Upper lobe of left lung (tissue), 6 donors: ENCODE measurements around the gene COBLL1. TPM values are rescaled to one million over a fixed set of nuclear protein-coding genes. Genes with fewer than 3 reads are reported as not detected.
A peak's percentile ranks its signal among the peaks of the same experiment; 100 is the strongest.

Experiments used
- ATAC-seq, 2 donors: fragments of 200-7000 bp; cut with Tn5 transposase; one replicate each; pipeline ENCODE4 v1.9.1; 2022; ENCODE audit warnings: mild to moderate bottlenecking in 2 of 2, moderate library complexity in 2 of 2; ENCODE audit not compliant: low FRiP score in 2 of 2
- DNase-seq, 2 donors: peaks; one replicate each; pipeline ENCODE4 v3.0.0-alpha.2; 2019 to 2020
- H3K27ac ChIP-seq, 4 donors: fragments of 200-600 bp; sonication (generic); one replicate each; pipeline ENCODE4 v1.5.1; 2016 to 2019
- H3K27me3 ChIP-seq, 4 donors: fragments of 200-600 bp; sonication (generic); one replicate each; pipeline ENCODE4 v1.5.1; 2017 to 2019
- H3K36me3 ChIP-seq, 4 donors: fragments of 200-600 bp; sonication (generic); one replicate each; pipeline ENCODE4 v1.5.1; 2016 to 2019
- H3K4me1 ChIP-seq, 4 donors: fragments of 200-600 bp; sonication (generic); one replicate each; pipeline ENCODE4 v1.5.1; 2018 to 2019
- H3K4me3 ChIP-seq, 4 donors: fragments of 200-600 bp; sonication (generic); one replicate each; pipeline ENCODE4 v1.5.1; 2017 to 2019; ENCODE audit warnings: mild to moderate bottlenecking in 2 of 4, moderate library complexity in 1 of 4
- H3K9me3 ChIP-seq, 4 donors: fragments of 200-600 bp; sonication (generic); one replicate each; pipeline ENCODE4 v1.5.1; 2018 to 2019
- EP300 ChIP-seq, 4 donors: sonication (generic); formaldehyde crosslinking; IDR thresholded peaks; one replicate each; pipeline ENCODE4 v1.5.1; 2017; ENCODE audit warnings: antibody characterized with exemption in 4 of 4, control low read depth in 2 of 4
- POLR2A ChIP-seq, 4 donors: fragments of 450-650 bp; IDR thresholded peaks; one replicate each; pipeline ENCODE4 v1.5.1; 2016 to 2017; ENCODE audit warnings: antibody characterized with exemption in 4 of 4, mild to moderate bottlenecking in 2 of 4
- POLR2AphosphoS5 ChIP-seq, 2 donors: sonication (generic); formaldehyde crosslinking; IDR thresholded peaks; one replicate each; pipeline ENCODE4 v1.5.1; 2017; ENCODE audit warnings: antibody characterized with exemption in 2 of 2
- WGBS, 2 donors: methylation state at CpG; one replicate each; pipeline ENCODE4 v1.1.5; 2017 to 2018; 5-methylcytosine and 5-hydroxymethylcytosine counted together
- total RNA-seq, 6 donors: library from RNA; depleted of rRNA in 4 of 6; stranded (reverse); fragments of >200 nt in 4 of 6; gene quantifications; one replicate each; pipeline versions ENCODE4 v1.1.0 to v1.2.1, GENCODE V29; 2016 to 2021
- TF ChIP-seq, protein P1 (sequence below), 6 experiments: fragments of 450-650 bp in 4 of 6; fragments of 200-600 bp in 2 of 6; sonication (generic) in 2 of 6; IDR thresholded peaks; one replicate each; pipeline ENCODE4 v1.5.1; 2016 to 2019; ENCODE audit warnings: antibody characterized with exemption in 6 of 6
- donor health status: DM: no; HTN: no; CAD: no; lungs with moderate emphysema.
- donor health status: DM: no; HTN: yes; CAD: no; lungs with severe emphysema.

COBLL1 gene
- total RNA-seq, 6 donors from 2014 or later = 64.3 to 128 (median 90.1) TPM

DNA sequence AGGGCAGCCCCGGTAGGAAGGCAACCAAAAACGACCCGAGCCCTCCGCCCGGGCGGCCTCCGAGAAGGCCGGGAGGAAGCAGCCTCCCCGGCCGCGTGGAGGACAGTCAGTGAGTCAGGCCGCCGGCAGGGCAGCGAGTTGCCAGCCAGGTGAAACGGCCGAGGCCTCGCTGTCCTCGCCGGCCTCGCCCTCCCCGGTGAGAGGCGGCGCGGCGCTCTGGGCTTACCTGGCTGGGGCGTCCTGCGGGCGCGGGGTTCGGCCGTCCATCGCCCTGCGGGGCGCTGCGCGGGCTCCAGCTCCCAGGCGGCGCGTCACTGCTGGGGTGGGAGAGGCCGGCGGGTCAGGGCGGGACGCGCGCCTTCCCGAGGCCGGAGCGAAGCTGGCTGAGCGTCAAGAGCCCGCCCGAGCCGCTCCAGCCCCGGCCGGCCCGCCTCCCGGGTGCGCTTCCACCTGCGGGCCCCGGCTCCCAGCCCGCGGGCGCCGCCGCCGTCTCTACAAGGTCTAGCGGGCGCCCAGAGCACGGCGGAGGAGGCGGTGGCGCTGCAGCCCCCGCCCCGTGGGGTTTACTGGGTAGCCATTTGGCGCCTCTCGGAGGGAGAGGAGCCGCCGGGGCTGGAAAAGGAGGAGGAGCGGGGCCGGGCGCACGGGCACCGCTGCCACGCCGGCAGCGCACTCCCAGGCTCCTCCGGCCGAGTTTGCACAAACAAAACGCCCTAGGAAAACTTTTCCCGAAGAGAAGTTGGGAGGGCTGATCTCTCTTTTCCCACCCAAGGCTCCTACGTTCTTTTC is 499 bp downstream of the COBLL1 start:
- WGBS, 2 donors = 0 to 1% methylated on average over 2 to 32 of the region's 90 CpGs
- TF ChIP-seq EP300 (IDR thresholded peaks at IDR 0.05) (no peak), POLR2AphosphoS5 (IDR thresholded peaks at IDR 0.05) (peak; percentile 4), POLR2A (IDR thresholded peaks at IDR 0.05) (peak in 2 of 4 donors; percentile 4 to 70)
- TF ChIP-seq, protein P1, sequence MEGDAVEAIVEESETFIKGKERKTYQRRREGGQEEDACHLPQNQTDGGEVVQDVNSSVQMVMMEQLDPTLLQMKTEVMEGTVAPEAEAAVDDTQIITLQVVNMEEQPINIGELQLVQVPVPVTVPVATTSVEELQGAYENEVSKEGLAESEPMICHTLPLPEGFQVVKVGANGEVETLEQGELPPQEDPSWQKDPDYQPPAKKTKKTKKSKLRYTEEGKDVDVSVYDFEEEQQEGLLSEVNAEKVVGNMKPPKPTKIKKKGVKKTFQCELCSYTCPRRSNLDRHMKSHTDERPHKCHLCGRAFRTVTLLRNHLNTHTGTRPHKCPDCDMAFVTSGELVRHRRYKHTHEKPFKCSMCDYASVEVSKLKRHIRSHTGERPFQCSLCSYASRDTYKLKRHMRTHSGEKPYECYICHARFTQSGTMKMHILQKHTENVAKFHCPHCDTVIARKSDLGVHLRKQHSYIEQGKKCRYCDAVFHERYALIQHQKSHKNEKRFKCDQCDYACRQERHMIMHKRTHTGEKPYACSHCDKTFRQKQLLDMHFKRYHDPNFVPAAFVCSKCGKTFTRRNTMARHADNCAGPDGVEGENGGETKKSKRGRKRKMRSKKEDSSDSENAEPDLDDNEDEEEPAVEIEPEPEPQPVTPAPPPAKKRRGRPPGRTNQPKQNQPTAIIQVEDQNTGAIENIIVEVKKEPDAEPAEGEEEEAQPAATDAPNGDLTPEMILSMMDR (IDR thresholded peaks at IDR 0.05) = peak in 4 of 6 experiments; percentile 6 to 38 (median 26)
- Histone ChIP-seq H3K27me3 (no peaks in the 10 kb centered on the region), H3K9me3 (no peaks in the 10 kb centered on the region), H3K36me3 (no peaks in the 10 kb centered on the region), H3K4me1 (peaks cover 16 to 39% (median 28%) of the 10 kb centered on the region in 4 donors), H3K27ac (peak overlapping the region; percentile 96 to 99 (median 98)), H3K4me3 (peak overlapping the region; percentile 68 to 86 (median 78))
- peak; percentile 68 to 95 for DNase-seq
- peak; percentile 86 to 89 for ATAC-seq

DNA sequence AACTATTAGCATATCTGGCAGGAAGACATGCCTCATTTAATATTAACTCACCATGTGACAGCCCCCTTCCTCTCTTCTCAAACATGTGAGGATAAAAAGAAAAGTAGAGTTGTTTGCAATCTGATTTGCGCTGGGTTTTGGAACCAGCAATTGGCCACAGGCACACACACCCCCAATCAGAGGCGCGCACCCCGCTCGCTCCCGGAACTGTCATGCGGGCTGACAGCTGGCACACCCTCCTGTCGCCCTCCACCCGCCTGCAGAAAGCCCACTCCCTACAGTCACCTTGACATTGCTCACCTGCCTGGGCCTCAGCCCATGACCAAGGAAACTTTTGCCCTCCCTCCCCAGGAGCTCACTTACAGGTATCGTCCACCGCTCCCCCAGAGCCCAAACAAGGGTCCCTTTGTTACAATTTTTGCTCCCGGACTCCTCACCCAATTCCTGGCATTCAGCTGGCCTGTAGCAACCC is 1.1 kb downstream of the COBLL1 start:
- WGBS, 2 donors = 2% methylated on average over 6 to 12 of the region's 12 CpGs
- peak in 1 of 2 donors; percentile 66 for TF ChIP-seq POLR2AphosphoS5 (IDR thresholded peaks at IDR 0.05)
- TF ChIP-seq POLR2A (IDR thresholded peaks at IDR 0.05) = peak in 2 of 4 donors; percentile 37 to 65
- no peak for TF ChIP-seq EP300 (IDR thresholded peaks at IDR 0.05)
- H3K9me3 ChIP-seq = no peaks in the 10 kb centered on the region
- no peaks in the 10 kb centered on the region for H3K36me3 ChIP-seq
- peak overlapping the region; percentile 68 to 86 (median 78) for H3K4me3 ChIP-seq
- peak overlapping the region; percentile 96 to 99 (median 98) for H3K27ac ChIP-seq
- ATAC-seq (peak; percentile 57 to 83), DNase-seq (peak; percentile 77 to 92)
- no peaks in the 10 kb centered on the region for H3K27me3 ChIP-seq
- H3K4me1 ChIP-seq = peaks cover 17 to 39% (median 29%) of the 10 kb centered on the region in 4 donors

DNA sequence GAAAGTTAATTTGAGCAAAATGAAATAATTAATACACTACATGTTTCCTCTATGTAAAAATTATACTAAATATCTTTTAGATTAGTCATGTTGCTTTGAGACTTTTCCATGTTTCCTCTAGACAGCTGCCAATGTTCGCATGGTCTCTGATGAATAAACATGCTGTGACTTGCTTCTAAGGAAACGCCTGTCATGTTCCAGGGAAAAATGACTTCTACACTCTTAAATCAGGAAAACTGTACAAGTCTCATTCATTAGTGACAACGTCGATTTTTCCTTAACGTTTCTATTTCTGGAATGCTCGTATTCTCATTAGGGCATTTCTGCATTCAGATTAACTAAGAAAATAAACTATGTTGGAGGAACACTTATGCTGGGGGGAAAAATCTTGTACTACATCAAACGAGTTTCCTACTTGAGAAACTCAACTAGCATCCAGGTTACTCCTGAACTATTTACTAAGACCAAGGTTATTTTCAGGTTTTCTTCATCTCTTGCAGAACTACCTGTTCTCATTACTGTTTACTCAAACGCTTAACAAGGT is 1.6 kb downstream of the COBLL1 start:
- WGBS, 2 donors = 4 to 6% methylated on average over 8 of the region's 8 CpGs
- Histone ChIP-seq H3K4me1 (peaks cover 19 to 39% (median 29%) of the 10 kb centered on the region in 4 donors), H3K27ac (peak overlapping the region; percentile 96 to 99 (median 98)), H3K9me3 (no peaks in the 10 kb centered on the region), H3K27me3 (no peaks in the 10 kb centered on the region), H3K4me3 (peak overlapping the region; percentile 68 to 86 (median 78)), H3K36me3 (no peaks in the 10 kb centered on the region)
- DNase-seq (no peak), ATAC-seq (no peak)
- TF ChIP-seq, protein P1 (IDR thresholded peaks at IDR 0.05) = no peak
- peak in 1 of 4 donors; percentile 93 for TF ChIP-seq EP300 (IDR thresholded peaks at IDR 0.05)
- no peak for TF ChIP-seq POLR2A (IDR thresholded peaks at IDR 0.05)
- TF ChIP-seq POLR2AphosphoS5 (IDR thresholded peaks at IDR 0.05) = no peak

DNA sequence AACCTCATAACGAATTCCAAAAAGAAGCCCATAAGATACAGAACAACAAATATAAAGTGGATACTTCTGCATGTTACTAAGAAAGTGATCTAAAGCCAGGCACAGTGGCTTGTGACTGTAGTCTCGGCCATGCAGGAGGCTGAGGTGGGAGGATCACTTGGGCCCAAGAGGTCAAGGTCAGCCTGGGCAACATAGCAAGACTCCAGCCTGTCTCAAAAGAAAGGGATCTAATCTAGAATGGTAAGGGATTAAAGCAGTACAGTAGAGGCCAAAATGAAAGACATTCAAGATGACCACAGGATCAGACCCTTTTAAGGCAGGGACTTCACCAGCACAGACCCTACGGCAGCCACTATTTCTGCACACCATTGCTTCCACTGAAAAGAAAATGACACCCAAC is 3.8 kb downstream of the COBLL1 start:
- no peak overlapping the region for H3K4me3 ChIP-seq
- no peak for DNase-seq

More for the DNA sequence above, 3.8 kb downstream of the COBLL1 start:
- 72 to 82% methylated on average over 3 of the region's 3 CpGs for WGBS, 2 donors
- no peaks in the 10 kb centered on the region for H3K9me3 ChIP-seq
- H3K4me1 ChIP-seq = peaks cover 16 to 33% (median 24%) of the 10 kb centered on the region in 4 donors
- H3K36me3 ChIP-seq = no peaks in the 10 kb centered on the region
- H3K27me3 ChIP-seq = no peaks in the 10 kb centered on the region
- TF ChIP-seq, protein P1 (IDR thresholded peaks at IDR 0.05) = no peak
- TF ChIP-seq POLR2A (IDR thresholded peaks at IDR 0.05) (no peak), EP300 (IDR thresholded peaks at IDR 0.05) (no peak), POLR2AphosphoS5 (IDR thresholded peaks at IDR 0.05) (no peak)
- peak overlapping the region in 3 of 4 donors; percentile 28 to 99 (median 98) for H3K27ac ChIP-seq
- ATAC-seq = no peak
